ENCODE data around the gene SHOC2. TPM values are rescaled to one million over a fixed set of nuclear protein-coding genes. Genes with fewer than 3 reads are reported as not detected.

Gene SHOC2
- total RNA-seq, 1 donor from 2014 or later, result 44.4 TPM

GRCh38 chr10:110983466-110983865 lies 64.1 kb downstream of the SHOC2 start:
- no peak for DNase-seq (ENCODE audit: low read depth, low spot score)

- no peak for DNase-seq (ENCODE audit: low read depth, low spot score)
Measured at GRCh38 chr10:110985497-110986275, 66.3 kb downstream of the SHOC2 start.

- no peak for DNase-seq (ENCODE audit: low read depth, low spot score)
Measured at GRCh38 chr10:110989016-110989415, 69.6 kb downstream of the SHOC2 start.

GRCh38 chr10:110992006-110992800 lies 72.8 kb downstream of the SHOC2 start:
- DNase-seq (ENCODE audit: low read depth, low spot score), result no peak

- DNase-seq (ENCODE audit: low read depth, low spot score), result no peak
Measured at GRCh38 chr10:110993024-110993693, 73.8 kb downstream of the SHOC2 start.

GRCh38 chr10:110994406-110995086 lies 75.1 kb downstream of the SHOC2 start:
- no peak for DNase-seq (ENCODE audit: low read depth, low spot score)

- DNase-seq (ENCODE audit: low read depth, low spot score), result no peak
Measured at GRCh38 chr10:110995301-110995700, 75.9 kb downstream of the SHOC2 start.

- DNase-seq (ENCODE audit: low read depth, low spot score), result no peak
Measured at GRCh38 chr10:110996256-110996655, 76.9 kb downstream of the SHOC2 start.

GRCh38 chr10:111004016-111004415 lies 84.6 kb downstream of the SHOC2 start:
- DNase-seq (ENCODE audit: low read depth, low spot score), result no peak

- no peak for DNase-seq (ENCODE audit: low read depth, low spot score)
Measured at GRCh38 chr10:111007486-111007885, 88.1 kb downstream of the SHOC2 start.

- no peak for DNase-seq (ENCODE audit: low read depth, low spot score)
Measured at GRCh38 chr10:111015181-111015580, 95.8 kb downstream of the SHOC2 start.

GRCh38 chr10:111017098-111017497 lies 97.7 kb downstream of the SHOC2 start:
- no peak for DNase-seq (ENCODE audit: low read depth, low spot score)

- DNase-seq (ENCODE audit: low read depth, low spot score), result no peak
Measured at GRCh38 chr10:111018021-111018420, 98.6 kb downstream of the SHOC2 start.

GRCh38 chr10:111023060-111023459 lies 103.7 kb downstream of the SHOC2 start:
- DNase-seq (ENCODE audit: low read depth, low spot score), result no peak

- DNase-seq (ENCODE audit: low read depth, low spot score), result no peak
Measured at GRCh38 chr10:111030042-111030750, 110.8 kb downstream of the SHOC2 start.

- DNase-seq (ENCODE audit: low read depth, low spot score), result no peak
Measured at GRCh38 chr10:111034598-111035310, 115.3 kb downstream of the SHOC2 start.

GRCh38 chr10:111035542-111035941 lies 116.1 kb downstream of the SHOC2 start:
- DNase-seq (ENCODE audit: low read depth, low spot score), result no peak

- DNase-seq (ENCODE audit: low read depth, low spot score), result no peak
Measured at GRCh38 chr10:111037858-111038257, 118.5 kb downstream of the SHOC2 start.

- DNase-seq (ENCODE audit: low read depth, low spot score), result no peak
Measured at GRCh38 chr10:111039522-111039921, 120.1 kb downstream of the SHOC2 start.

- DNase-seq (ENCODE audit: low read depth, low spot score), result no peak
Measured at GRCh38 chr10:111057006-111057405, 137.6 kb downstream of the SHOC2 start.
